GM11168 (cell line): ENCODE results near the gene CCDC102A.
"Not testable (repeated sequence)": the region's sequence is repeated elsewhere in the genome, so short reads cannot be mapped to it uniquely, and the experiment has no call there.

ENCODE experiments used
- in situ Hi-C: fragments of 300-500 bp; cut with MboI; formaldehyde crosslinking; loops from one replicate; pipeline ENCODE4 v1.12.0; 2022; ENCODE audit warnings: low sequenced_read_pairs; ENCODE audit not compliant: unreplicated experiment

The CCDC102A gene

GRCh38 chr16:57536306-57537193, at the start of gene CCDC102A:
TSS of gene CCDC102A (minus strand) at chr16:57536571. CDS start at chr16:57529177, 7,394 bp downstream.
- in situ Hi-C loops, result no loop called here

- in situ Hi-C loops, result loop anchor here (10.0 kb wide), 1 partner anchor 60 kb away; no protein-coding TSS in a partner anchor
These were observed 48.8 kb upstream of the CCDC102A start for GRCh38 chr16:57585051-57585687.

DNA sequence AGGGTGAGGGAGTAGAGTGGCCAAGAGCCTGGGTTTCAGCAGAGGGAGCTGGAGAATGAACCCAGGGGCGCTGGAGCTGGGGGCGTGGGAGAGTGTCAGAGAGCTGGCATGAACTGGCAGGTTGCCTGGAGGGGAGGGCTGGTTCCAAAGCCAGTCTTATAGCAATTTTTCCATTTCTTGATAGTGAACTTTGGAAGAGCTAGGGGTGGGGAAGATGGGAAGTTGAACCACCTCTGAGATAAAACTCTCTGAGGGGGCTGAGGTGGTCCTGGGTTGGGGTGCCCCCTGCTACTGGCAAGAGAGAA, 42.9 kb upstream of the CCDC102A start:
- in situ Hi-C loops, result no loop called here

DNA sequence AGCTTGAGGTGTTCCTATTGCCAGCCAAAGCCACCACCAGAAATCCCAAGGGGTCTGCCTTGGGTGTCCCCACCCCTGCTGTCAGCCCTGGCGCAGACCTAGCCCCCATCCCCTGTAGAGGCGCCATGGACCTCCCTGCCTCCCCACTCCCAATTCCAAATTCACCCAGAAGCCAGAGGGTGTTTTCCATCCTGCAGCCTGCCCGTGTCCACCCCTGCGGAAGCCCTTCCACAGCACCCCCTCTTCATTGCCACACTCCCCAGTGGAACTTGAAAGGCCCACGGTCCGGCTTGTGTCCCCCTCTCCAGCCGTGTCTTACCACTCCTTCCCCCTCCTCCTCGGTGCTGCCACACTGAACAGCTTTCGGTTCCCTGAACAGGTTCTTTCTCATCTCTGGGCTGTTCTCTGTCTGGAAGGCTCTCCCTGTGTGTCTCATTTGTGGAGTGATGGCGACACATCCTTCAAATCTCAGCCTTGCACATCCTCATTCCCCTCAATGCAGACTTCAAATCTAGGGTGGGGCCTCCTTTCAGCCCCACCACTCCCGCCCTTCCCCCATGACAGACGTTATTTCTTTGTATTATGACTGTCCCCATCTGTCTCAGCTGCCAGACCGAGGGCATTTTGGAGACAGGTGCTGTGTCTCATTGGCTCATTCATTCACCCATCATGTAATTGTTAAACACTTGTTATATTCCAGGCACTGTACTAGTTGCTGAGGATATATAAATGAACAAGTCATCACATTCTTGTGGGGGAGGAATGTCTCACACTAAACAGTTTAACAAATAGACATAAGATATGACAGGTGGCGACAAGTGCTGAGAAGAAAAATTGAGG, 42.4 kb upstream of the CCDC102A start:
- in situ Hi-C loops, result no loop called here

DNA sequence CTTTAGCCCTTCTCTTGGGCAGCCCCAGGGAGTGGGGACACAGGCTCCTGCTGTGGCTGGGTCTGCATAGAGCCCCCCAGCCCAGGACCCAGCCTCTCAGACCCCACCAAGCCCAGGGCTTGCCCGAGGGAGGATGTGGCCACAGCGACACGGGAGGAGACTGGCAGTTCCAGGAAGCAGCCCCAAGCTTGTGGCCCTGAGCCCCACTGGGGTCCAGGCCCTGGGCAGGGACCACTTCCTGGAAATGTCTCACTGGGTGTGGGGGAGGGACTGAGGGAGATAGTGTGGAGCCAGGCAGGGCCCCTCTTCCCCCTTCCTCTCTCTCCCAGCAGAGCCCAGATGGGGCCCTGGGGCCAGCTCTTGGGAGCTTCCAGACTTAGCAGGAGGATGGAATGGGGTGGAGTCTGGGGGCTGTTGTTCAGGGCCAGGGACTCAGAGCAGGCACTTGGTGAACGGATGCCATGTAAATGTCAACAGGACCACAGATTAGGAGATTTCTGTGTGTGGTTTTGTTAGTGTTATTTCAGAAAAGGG, 41.4 kb upstream of the CCDC102A start:
- in situ Hi-C loops, result no loop called here

- in situ Hi-C loops, result no loop called here
These were observed 40.8 kb upstream of the CCDC102A start for GRCh38 chr16:57577214-57577613.

DNA sequence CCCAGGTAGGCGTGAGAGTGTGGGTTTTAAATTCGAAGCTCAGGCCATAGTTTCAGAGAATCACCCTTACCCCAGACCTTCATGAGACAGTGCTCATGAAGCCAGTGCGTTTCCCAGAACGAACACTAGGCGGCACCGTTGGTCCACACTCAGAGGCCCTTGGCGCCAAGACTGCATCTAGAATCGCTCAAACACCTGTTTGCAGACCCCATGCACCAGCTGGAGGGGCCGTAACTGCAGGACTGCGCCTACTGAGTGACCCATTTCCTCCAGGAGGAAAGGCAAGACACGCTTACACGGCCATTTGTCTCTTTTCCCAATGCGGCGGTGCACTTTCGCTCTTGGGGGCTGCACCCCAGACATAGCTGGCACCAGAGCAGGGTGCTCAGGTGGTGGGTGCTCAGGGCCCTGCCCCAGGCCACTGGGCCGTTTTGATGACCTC, 40.1 kb upstream of the CCDC102A start:
- in situ Hi-C loops, result no loop called here

DNA sequence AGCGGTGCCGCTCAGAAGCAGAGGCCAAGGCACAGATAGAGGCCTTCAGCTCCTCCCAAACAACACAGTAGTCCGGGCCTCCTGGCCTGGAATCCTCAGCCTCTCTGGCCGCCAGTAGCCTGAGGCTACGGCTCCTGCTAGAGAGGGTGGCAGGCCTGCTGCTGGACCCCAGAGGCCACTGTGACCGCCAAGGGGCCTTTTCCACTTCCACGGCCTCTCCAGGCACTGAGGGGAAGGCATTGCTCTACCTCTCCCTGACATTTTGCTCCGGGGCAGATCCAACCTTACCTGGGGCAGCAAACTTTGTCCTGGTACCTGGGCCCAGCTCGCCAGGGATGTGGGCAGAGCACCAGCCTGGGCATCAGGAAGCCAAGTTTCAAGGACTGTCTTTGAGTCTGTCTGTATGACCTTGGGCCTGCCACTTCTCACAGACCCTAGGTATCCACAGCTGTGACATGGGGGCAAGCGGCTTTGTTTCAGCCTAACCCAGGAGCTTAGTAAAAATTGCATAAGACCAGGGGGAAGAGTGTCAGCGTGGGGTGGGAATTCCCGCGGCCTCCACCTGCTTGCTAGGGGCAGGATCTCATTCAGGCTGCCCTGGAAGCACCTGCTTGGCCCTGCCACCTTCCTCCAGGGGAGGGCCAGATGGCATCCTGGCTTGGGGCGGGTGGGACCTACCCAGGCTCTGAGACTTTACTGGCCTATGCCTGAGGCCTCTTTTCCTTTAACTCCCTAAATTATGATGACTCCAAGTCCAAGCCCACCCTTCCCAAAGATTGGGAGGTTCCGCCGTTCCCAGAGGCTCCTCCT, 39.3 kb upstream of the CCDC102A start:
- in situ Hi-C loops, result no loop called here

- in situ Hi-C loops, result no loop called here
These were observed 38.5 kb upstream of the CCDC102A start for GRCh38 chr16:57574646-57575467.

GRCh38 chr16:57574086-57574485, 37.7 kb upstream of the CCDC102A start:
- in situ Hi-C loops, result no loop called here

GRCh38 chr16:57572978-57573728, 36.8 kb upstream of the CCDC102A start:
- in situ Hi-C loops, result no loop called here

- in situ Hi-C loops, result no loop called here
These were observed 34.7 kb upstream of the CCDC102A start for GRCh38 chr16:57571098-57571497.

GRCh38 chr16:57570301-57571070, 34.1 kb upstream of the CCDC102A start:
- in situ Hi-C loops, result no loop called here

DNA sequence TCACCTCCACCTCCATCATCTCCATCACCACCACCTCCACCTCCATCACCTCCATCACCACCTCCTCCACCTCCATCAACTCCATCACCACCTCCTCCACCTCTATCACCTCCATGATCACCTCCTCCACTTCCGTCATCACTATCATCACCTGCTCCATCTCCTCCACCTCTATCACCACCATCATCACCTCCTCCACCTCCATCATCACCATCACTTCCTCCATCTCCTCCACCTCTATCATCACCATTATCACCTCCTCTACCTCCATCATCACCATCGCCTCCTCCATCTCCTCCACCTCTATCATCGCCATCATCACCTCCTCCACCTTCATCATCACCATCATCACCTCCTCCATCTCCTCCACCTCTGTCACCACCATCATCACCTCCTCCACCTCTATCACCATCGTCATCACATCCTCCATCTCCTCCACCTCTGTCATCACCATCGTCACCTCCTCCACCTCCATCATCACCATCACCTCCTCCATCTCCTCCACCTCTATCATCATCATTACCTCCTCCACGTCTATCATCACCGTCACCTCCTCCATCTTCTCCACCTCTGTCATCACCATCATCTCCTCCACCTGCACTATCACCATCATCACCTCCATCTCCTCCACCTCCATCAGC, 33.1 kb upstream of the CCDC102A start:
- in situ Hi-C loops, result no loop called here

DNA sequence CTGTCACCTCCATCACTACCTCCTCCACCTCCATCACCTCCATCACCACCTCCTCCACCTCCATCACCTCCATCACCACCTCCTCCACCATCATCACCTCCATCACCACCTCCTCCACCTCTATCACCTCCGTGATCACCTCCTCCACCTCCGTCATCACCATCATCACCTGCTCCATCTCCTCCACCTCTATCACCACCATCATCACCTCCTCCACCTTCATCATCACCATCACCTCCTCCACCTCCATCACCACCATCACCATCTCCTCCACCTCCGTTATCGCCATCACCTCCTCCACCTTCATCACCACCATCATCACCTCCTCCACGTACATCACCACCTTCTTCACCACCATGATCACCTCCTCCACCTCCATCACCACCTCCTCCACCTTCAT, 32.4 kb upstream of the CCDC102A start:
- in situ Hi-C loops, result not testable (repeated sequence)

GRCh38 chr16:57568173-57568678, 31.9 kb upstream of the CCDC102A start:
- in situ Hi-C loops, result no loop called here

- in situ Hi-C loops, result no loop called here
These were observed 31.3 kb upstream of the CCDC102A start for GRCh38 chr16:57567691-57568090.
